GM12878 (cell line): ENCODE data around the gene ARL10. TPM values are rescaled to one million over a fixed set of nuclear protein-coding genes. Genes with fewer than 3 reads are reported as not detected.

Experiments used
- BACH1 ChIP-seq: fragments of 450-650 bp; IDR thresholded peaks from 2 replicates; pipeline ENCODE4 v1.6.1; 2017; ENCODE audit warnings: mild to moderate bottlenecking, borderline replicate concordance
- CHD4 ChIP-seq: fragments of 200-600 bp; sonication (generic); IDR thresholded peaks from 2 replicates; pipeline ENCODE4 v1.6.1; 2016; ENCODE audit warnings: mild to moderate bottlenecking
- EP300 ChIP-seq, 2 experiments: fragments of 150-350 bp in 1 of 2; IDR thresholded peaks; 2 replicates each; pipeline ENCODE4 v1.6.1; 2011 to 2012; ENCODE audit warnings: low read depth in 2 of 2, low read length in 2 of 2, borderline replicate concordance in 1 of 2, improper control_type of control experiment in 1 of 2, inconsistent platforms in 1 of 2; ENCODE audit not compliant: control insufficient read depth in 1 of 2
- ESRRA ChIP-seq: IDR thresholded peaks from 2 replicates; pipeline ENCODE4 v1.6.1; 2012; ENCODE audit warnings: mild to moderate bottlenecking, low read length, improper control_type of control experiment
- FOXK2 ChIP-seq: fragments of 450-650 bp; IDR thresholded peaks from 2 replicates; pipeline ENCODE4 v1.6.1; 2017; ENCODE audit warnings: mild to moderate bottlenecking, moderate library complexity
- HCFC1 ChIP-seq: fragments of 150-350 bp; IDR thresholded peaks from 2 replicates; pipeline ENCODE4 v1.6.1; 2014; ENCODE audit warnings: low read length
- KAT2A ChIP-seq: conservative IDR thresholded peaks from 2 replicates; pipeline ENCODE4 v1.6.1; 2011; ENCODE audit warnings: low read depth, low read length; ENCODE audit not compliant: control insufficient read depth
- KDM1A ChIP-seq: fragments of 200-600 bp; sonication (generic); IDR thresholded peaks from 2 replicates; pipeline ENCODE4 v1.6.1; 2016; ENCODE audit warnings: borderline replicate concordance
- MTA3 ChIP-seq: IDR thresholded peaks from 2 replicates; pipeline ENCODE4 v1.6.1; 2012; ENCODE audit warnings: low read length, inconsistent platforms, borderline replicate concordance
- NFYB ChIP-seq: IDR thresholded peaks from 2 replicates; pipeline ENCODE4 v1.6.1; 2011; ENCODE audit warnings: low read depth, mild to moderate bottlenecking, low read length, improper control_type of control experiment, moderate library complexity; ENCODE audit not compliant: insufficient read depth
- NR2C1 ChIP-seq: fragments of 450-650 bp; IDR thresholded peaks from 2 replicates; pipeline ENCODE4 v1.6.1; 2017; ENCODE audit warnings: antibody characterized with exemption, mild to moderate bottlenecking, moderate library complexity
- NR2C2 ChIP-seq: IDR thresholded peaks from 2 replicates; pipeline ENCODE4 v1.6.1; 2011; ENCODE audit warnings: borderline replicate concordance, low read depth; ENCODE audit not compliant: control insufficient read depth, insufficient read length
- NRF1 ChIP-seq: conservative IDR thresholded peaks from 2 replicates; pipeline ENCODE4 v1.6.1; 2011; ENCODE audit warnings: mild to moderate bottlenecking, low read depth, low read length, improper control_type of control experiment
- PAX8 ChIP-seq: fragments of 450-650 bp; IDR thresholded peaks from 2 replicates; pipeline ENCODE4 v1.6.1; 2017; ENCODE audit warnings: mild to moderate bottlenecking, moderate library complexity
- POLR2AphosphoS5 ChIP-seq: IDR thresholded peaks from 2 replicates; pipeline ENCODE4 v1.6.1; 2011; ENCODE audit warnings: mild to moderate bottlenecking, low read length, inconsistent platforms
- RUNX3 ChIP-seq: IDR thresholded peaks from 2 replicates; pipeline ENCODE4 v1.6.1; 2012; ENCODE audit warnings: low read length, inconsistent platforms
- SREBF2 ChIP-seq: IDR thresholded peaks from 2 replicates; pipeline ENCODE4 v1.6.1; 2012; ENCODE audit warnings: mild to moderate bottlenecking, low read length
- STAT1 ChIP-seq: fragments of 450-650 bp; conservative IDR thresholded peaks from 2 replicates; pipeline ENCODE4 v1.6.1; 2014; ENCODE audit warnings: antibody characterized with exemption, mild to moderate bottlenecking
- TAF1 ChIP-seq: IDR thresholded peaks from 2 replicates; pipeline ENCODE4 v1.6.1; 2011; ENCODE audit warnings: mild to moderate bottlenecking, low read depth, low read length, borderline replicate concordance
- TARDBP ChIP-seq: IDR thresholded peaks from 2 replicates; pipeline ENCODE4 v1.6.1; 2016; ENCODE audit warnings: borderline replicate concordance
- TCF12 ChIP-seq: IDR thresholded peaks from 2 replicates; pipeline ENCODE4 v1.6.1; 2011; ENCODE audit warnings: low read depth, mild to moderate bottlenecking, low read length
- WRNIP1 ChIP-seq: IDR thresholded peaks from 2 replicates; pipeline ENCODE4 v1.6.1; 2011; ENCODE audit warnings: low read depth, low read length, improper control_type of control experiment, borderline replicate concordance
- ZBTB4 ChIP-seq: fragments of 450-650 bp; formaldehyde crosslinking; IDR thresholded peaks from 2 replicates; pipeline ENCODE4 v1.4.0; 2022; ENCODE audit warnings: mild to moderate bottlenecking, moderate library complexity
- polyA plus RNA-seq, 11 experiments: library from polyadenylated mRNA; depleted of rRNA in 4 of 11; unstranded in 6 of 11; stranded (reverse) in 5 of 11; fragments of >200 nt; fragmentation: Nextera tagmentation in 4 of 11; fragmentation: Illumina TruSeq in 1 of 11; extraction: Ambion mirVana in 4 of 11; extraction: Trizol in 1 of 11; gene quantifications; 1 replicate in 1 of 11; 2 replicates in 10 of 11; pipeline versions ENCODE4 v1.2.1 to v1.2.3, GENCODE V29; 2011 to 2016; ENCODE audit warnings: inconsistent platforms in 2 of 11, missing spikeins in 2 of 11, low read depth in 1 of 11
- total RNA-seq, 4 experiments: library from RNA; depleted of rRNA in 3 of 4; stranded (reverse); fragments of >200 nt in 3 of 4; fragmentation: Illumina TruSeq in 1 of 4; extraction: Trizol in 1 of 4; gene quantifications; 2 replicates each; pipeline versions ENCODE4 v1.2.1 to v1.2.3, GENCODE V29; 2013 to 2021
- TF ChIP-seq, protein P1 (sequence below): fragments of 450-650 bp; IDR thresholded peaks from 2 replicates; pipeline ENCODE4 v1.6.1; 2017; ENCODE audit warnings: borderline replicate concordance
- TF ChIP-seq, protein P2 (sequence below), 3 experiments: IDR thresholded peaks in 2 of 3; conservative IDR thresholded peaks in 1 of 3; 2 replicates each; pipeline ENCODE4 v1.5.1; 2011; ENCODE audit warnings: low read depth in 3 of 3, low read length in 3 of 3, mild to moderate bottlenecking in 3 of 3, control low read depth in 2 of 3, moderate library complexity in 2 of 3, inconsistent platforms in 1 of 3, mixed read lengths in 1 of 3; ENCODE audit not compliant: control insufficient read depth in 2 of 3, insufficient read depth in 1 of 3; ENCODE audit errors: extremely low read depth in 1 of 3

The ARL10 gene
- total and polyA plus RNA-seq, 10 of the 15 experiments (the other 5 are each of a cell fraction or from before 2014, with no cell fraction given): 0.44 to 6.4 (median 2.4) TPM

- peak; percentile 69; the same call in 1 of the 2 replicates for TF ChIP-seq BACH1
- TF ChIP-seq SREBF2: no peak
- TF ChIP-seq, protein P1, sequence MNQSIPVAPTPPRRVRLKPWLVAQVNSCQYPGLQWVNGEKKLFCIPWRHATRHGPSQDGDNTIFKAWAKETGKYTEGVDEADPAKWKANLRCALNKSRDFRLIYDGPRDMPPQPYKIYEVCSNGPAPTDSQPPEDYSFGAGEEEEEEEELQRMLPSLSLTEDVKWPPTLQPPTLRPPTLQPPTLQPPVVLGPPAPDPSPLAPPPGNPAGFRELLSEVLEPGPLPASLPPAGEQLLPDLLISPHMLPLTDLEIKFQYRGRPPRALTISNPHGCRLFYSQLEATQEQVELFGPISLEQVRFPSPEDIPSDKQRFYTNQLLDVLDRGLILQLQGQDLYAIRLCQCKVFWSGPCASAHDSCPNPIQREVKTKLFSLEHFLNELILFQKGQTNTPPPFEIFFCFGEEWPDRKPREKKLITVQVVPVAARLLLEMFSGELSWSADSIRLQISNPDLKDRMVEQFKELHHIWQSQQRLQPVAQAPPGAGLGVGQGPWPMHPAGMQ: no peak
- TF ChIP-seq EP300 (IDR thresholded peaks at IDR 0.05; ENCODE audit: borderline replicate concordance in 1 of 2, control insufficient read depth in 1 of 2, low read depth in 2 of 2, low read length in 2 of 2): no peak
- TF ChIP-seq, protein P2, sequence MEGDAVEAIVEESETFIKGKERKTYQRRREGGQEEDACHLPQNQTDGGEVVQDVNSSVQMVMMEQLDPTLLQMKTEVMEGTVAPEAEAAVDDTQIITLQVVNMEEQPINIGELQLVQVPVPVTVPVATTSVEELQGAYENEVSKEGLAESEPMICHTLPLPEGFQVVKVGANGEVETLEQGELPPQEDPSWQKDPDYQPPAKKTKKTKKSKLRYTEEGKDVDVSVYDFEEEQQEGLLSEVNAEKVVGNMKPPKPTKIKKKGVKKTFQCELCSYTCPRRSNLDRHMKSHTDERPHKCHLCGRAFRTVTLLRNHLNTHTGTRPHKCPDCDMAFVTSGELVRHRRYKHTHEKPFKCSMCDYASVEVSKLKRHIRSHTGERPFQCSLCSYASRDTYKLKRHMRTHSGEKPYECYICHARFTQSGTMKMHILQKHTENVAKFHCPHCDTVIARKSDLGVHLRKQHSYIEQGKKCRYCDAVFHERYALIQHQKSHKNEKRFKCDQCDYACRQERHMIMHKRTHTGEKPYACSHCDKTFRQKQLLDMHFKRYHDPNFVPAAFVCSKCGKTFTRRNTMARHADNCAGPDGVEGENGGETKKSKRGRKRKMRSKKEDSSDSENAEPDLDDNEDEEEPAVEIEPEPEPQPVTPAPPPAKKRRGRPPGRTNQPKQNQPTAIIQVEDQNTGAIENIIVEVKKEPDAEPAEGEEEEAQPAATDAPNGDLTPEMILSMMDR (IDR thresholded peaks at IDR 0.05 in 2 of 3, conservative IDR thresholded peaks at IDR 0.05 in 1 of 3; ENCODE audit: control insufficient read depth in 2 of 3, extremely low read depth in 1 of 3, insufficient read depth in 1 of 3, low read depth in 3 of 3, low read length in 3 of 3): no peak
- TF ChIP-seq CHD4: no peak
- no peak for TF ChIP-seq PAX8
- TF ChIP-seq STAT1: 0 out of 2 replicates have a peak, but pooled peaks have one; percentile 37
- TF ChIP-seq MTA3: no peak
- no peak for TF ChIP-seq KAT2A
- peak; percentile 77 for TF ChIP-seq TARDBP
- no peak for TF ChIP-seq ZBTB4 (CRISPR knock-in tag)
- peak; percentile 78 for TF ChIP-seq HCFC1
- TF ChIP-seq KDM1A: no peak
- no peak for TF ChIP-seq TCF12
- no peak for TF ChIP-seq FOXK2
- no peak for TF ChIP-seq NFYB
- no peak for TF ChIP-seq WRNIP1
- TF ChIP-seq NR2C1: peak; percentile 50
- no peak for TF ChIP-seq RUNX3
- TF ChIP-seq NR2C2: no peak
- no peak for TF ChIP-seq ESRRA
- no peak for TF ChIP-seq POLR2AphosphoS5
- 0 out of 2 replicates have a peak, but pooled peaks have one; percentile 22 for TF ChIP-seq TAF1
- no peak for TF ChIP-seq NRF1
Measured at GRCh38 chr5:176365351-176366231, at the start of gene ARL10 (continued).
